GM12878 (cell line): ENCODE data around the gene HSD17B14. TPM values are rescaled to one million over a fixed set of nuclear protein-coding genes. Genes with fewer than 3 reads are reported as not detected.

Experiments used
- ATF7 ChIP-seq: fragments of 450-650 bp; IDR thresholded peaks from 2 replicates; pipeline ENCODE4 v1.6.1; 2016; ENCODE audit warnings: low read depth, mild to moderate bottlenecking
- BHLHE40 ChIP-seq, 2 experiments: fragments of 450-650 bp in 1 of 2; IDR thresholded peaks; 2 replicates each; pipeline ENCODE4 v1.6.1; 2011 to 2017; ENCODE audit warnings: low read depth in 2 of 2, borderline replicate concordance in 1 of 2, improper control_type of control experiment in 1 of 2, low read length in 1 of 2, mild to moderate bottlenecking in 1 of 2
- FOXK2 ChIP-seq: fragments of 450-650 bp; IDR thresholded peaks from 2 replicates; pipeline ENCODE4 v1.6.1; 2017; ENCODE audit warnings: mild to moderate bottlenecking, moderate library complexity
- HCFC1 ChIP-seq: fragments of 150-350 bp; IDR thresholded peaks from 2 replicates; pipeline ENCODE4 v1.6.1; 2014; ENCODE audit warnings: low read length
- MEF2A ChIP-seq: IDR thresholded peaks from 2 replicates; pipeline ENCODE4 v1.6.1; 2011; ENCODE audit warnings: low read depth, mild to moderate bottlenecking, low read length, moderate library complexity; ENCODE audit not compliant: insufficient read depth
- MEF2B ChIP-seq: fragments of 450-650 bp; IDR thresholded peaks from 2 replicates; pipeline ENCODE4 v1.6.1; 2018; ENCODE audit warnings: mild to moderate bottlenecking, moderate library complexity; ENCODE audit not compliant: partially characterized antibody, poor library complexity, severe bottlenecking
- PAX8 ChIP-seq: fragments of 450-650 bp; IDR thresholded peaks from 2 replicates; pipeline ENCODE4 v1.6.1; 2017; ENCODE audit warnings: mild to moderate bottlenecking, moderate library complexity
- POLR2A ChIP-seq: IDR thresholded peaks from 2 replicates; pipeline ENCODE4 v1.6.1; 2011; ENCODE audit warnings: low read depth, mild to moderate bottlenecking, low read length
- RAD21 ChIP-seq: IDR thresholded peaks from 2 replicates; pipeline ENCODE4 v1.6.1; 2011; ENCODE audit warnings: mild to moderate bottlenecking, low read depth, low read length, moderate library complexity; ENCODE audit not compliant: insufficient read depth
- RELA ChIP-seq: fragments of 450-650 bp; IDR thresholded peaks from 2 replicates; pipeline ENCODE4 v1.8.0; 2014; ENCODE audit warnings: borderline replicate concordance; ENCODE audit not compliant: partially characterized antibody
- RFX5 ChIP-seq: IDR thresholded peaks from 2 replicates; pipeline ENCODE4 v1.6.1; 2011; ENCODE audit warnings: low read depth, low read length, improper control_type of control experiment
- SIX5 ChIP-seq: IDR thresholded peaks from 2 replicates; pipeline ENCODE4 v1.6.1; 2011; ENCODE audit warnings: mild to moderate bottlenecking, low read depth, low read length, moderate library complexity; ENCODE audit not compliant: severe bottlenecking
- SUPT20H ChIP-seq: IDR thresholded peaks from 2 replicates; pipeline ENCODE4 v1.6.1; 2011; ENCODE audit warnings: low read depth, mild to moderate bottlenecking, low read length, moderate library complexity, borderline replicate concordance; ENCODE audit not compliant: control insufficient read depth
- ZNF24 ChIP-seq: fragments of 450-650 bp; IDR thresholded peaks from 2 replicates; pipeline ENCODE4 v1.6.1; 2017; ENCODE audit warnings: antibody characterized with exemption, mild to moderate bottlenecking
- ZNF384 ChIP-seq: IDR thresholded peaks from 2 replicates; pipeline ENCODE4 v1.6.1; 2012; ENCODE audit warnings: low read depth, mild to moderate bottlenecking, low read length, improper control_type of control experiment, borderline replicate concordance
- ZNF687 ChIP-seq: fragments of 450-650 bp; IDR thresholded peaks from 2 replicates; pipeline ENCODE4 v1.6.1; 2017; ENCODE audit warnings: mild to moderate bottlenecking, moderate library complexity
- polyA plus RNA-seq, 11 experiments: library from polyadenylated mRNA; depleted of rRNA in 4 of 11; unstranded in 6 of 11; stranded (reverse) in 5 of 11; fragments of >200 nt; fragmentation: Nextera tagmentation in 4 of 11; fragmentation: Illumina TruSeq in 1 of 11; extraction: Ambion mirVana in 4 of 11; extraction: Trizol in 1 of 11; gene quantifications; 1 replicate in 1 of 11; 2 replicates in 10 of 11; pipeline versions ENCODE4 v1.2.1 to v1.2.3, GENCODE V29; 2011 to 2016; ENCODE audit warnings: inconsistent platforms in 2 of 11, missing spikeins in 2 of 11, low read depth in 1 of 11
- total RNA-seq, 4 experiments: library from RNA; depleted of rRNA in 3 of 4; stranded (reverse); fragments of >200 nt in 3 of 4; fragmentation: Illumina TruSeq in 1 of 4; extraction: Trizol in 1 of 4; gene quantifications; 2 replicates each; pipeline versions ENCODE4 v1.2.1 to v1.2.3, GENCODE V29; 2013 to 2021
- TF ChIP-seq, protein P1 (sequence below): fragments of 450-650 bp; IDR thresholded peaks from 2 replicates; pipeline ENCODE4 v1.6.1; 2017; ENCODE audit warnings: mild to moderate bottlenecking, moderate library complexity
- TF ChIP-seq, protein P2 (sequence below), 3 experiments: IDR thresholded peaks in 2 of 3; conservative IDR thresholded peaks in 1 of 3; 2 replicates each; pipeline ENCODE4 v1.5.1; 2011; ENCODE audit warnings: low read depth in 3 of 3, low read length in 3 of 3, mild to moderate bottlenecking in 3 of 3, control low read depth in 2 of 3, moderate library complexity in 2 of 3, inconsistent platforms in 1 of 3, mixed read lengths in 1 of 3; ENCODE audit not compliant: control insufficient read depth in 2 of 3, insufficient read depth in 1 of 3; ENCODE audit errors: extremely low read depth in 1 of 3
- TF ChIP-seq, protein P3 (sequence below): IDR thresholded peaks from 2 replicates; pipeline ENCODE4 v1.6.1; 2012; ENCODE audit warnings: low read depth, low read length, improper control_type of control experiment

Gene HSD17B14
- total and polyA plus RNA-seq, 10 of the 15 experiments (the other 5 are each of a cell fraction or from before 2014, with no cell fraction given): 0.21 to 4.1 (median 0.61) TPM

DNA sequence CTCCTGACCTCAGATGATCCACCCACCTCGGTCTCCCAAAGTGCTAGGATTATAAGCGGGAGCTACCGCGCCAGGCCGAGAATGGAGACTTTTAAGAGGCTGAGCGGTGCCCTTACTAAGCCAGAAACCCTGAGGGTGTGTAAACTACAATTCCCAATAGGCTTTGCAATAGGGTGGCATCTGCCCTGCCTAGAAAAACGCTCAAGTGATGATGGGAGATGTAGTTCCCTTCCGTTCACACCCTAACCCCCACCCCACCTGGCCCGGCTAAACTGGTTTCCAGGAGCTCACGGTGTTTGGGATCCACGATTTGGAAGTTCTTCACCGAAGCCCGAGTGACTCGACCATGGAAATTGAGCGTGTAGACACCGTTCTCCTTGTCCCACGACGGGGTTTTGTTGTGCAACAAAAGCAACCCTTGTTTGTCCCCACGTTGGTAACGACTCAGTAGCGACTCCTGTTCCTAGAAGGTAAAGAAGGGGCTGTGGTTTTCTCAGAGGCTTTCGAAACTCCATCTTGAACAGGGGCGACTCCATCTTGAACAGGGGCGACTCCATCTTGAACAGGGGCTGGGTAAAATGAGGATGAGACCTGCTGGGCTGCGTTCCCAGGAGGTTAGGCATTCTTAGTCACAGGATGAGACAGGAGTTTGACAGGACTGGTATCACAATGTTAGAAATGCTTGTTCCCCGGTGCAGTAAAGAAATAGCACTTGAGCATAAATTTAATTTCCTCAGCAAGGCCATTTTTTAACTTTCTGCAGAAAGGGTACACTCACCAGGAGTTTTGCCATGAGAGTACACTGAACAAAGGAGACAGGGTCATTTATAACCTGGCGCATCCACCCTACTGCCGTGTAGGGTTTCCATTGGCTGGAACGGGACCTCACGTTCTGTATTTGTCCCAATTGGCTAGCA, 45.7 kb upstream of the HSD17B14 start (continued):
- TF ChIP-seq BHLHE40 (IDR thresholded peaks at IDR 0.05; ENCODE audit: borderline replicate concordance in 1 of 2, low read depth in 2 of 2, low read length in 1 of 2): no peak
- TF ChIP-seq PAX8: no peak
- no peak for TF ChIP-seq RFX5
- TF ChIP-seq RAD21: no peak
- TF ChIP-seq ZNF24: no peak
- TF ChIP-seq MEF2B: no peak
- no peak for TF ChIP-seq ZNF384
- TF ChIP-seq SUPT20H: no peak
- TF ChIP-seq POLR2A: peak; percentile 44
- peak; percentile 89 for TF ChIP-seq SIX5
- no peak for TF ChIP-seq ATF7
- TF ChIP-seq HCFC1: peak; percentile 88
- no peak for TF ChIP-seq MEF2A
- TF ChIP-seq FOXK2: no peak
- no peak for TF ChIP-seq RELA
- TF ChIP-seq, protein P1, sequence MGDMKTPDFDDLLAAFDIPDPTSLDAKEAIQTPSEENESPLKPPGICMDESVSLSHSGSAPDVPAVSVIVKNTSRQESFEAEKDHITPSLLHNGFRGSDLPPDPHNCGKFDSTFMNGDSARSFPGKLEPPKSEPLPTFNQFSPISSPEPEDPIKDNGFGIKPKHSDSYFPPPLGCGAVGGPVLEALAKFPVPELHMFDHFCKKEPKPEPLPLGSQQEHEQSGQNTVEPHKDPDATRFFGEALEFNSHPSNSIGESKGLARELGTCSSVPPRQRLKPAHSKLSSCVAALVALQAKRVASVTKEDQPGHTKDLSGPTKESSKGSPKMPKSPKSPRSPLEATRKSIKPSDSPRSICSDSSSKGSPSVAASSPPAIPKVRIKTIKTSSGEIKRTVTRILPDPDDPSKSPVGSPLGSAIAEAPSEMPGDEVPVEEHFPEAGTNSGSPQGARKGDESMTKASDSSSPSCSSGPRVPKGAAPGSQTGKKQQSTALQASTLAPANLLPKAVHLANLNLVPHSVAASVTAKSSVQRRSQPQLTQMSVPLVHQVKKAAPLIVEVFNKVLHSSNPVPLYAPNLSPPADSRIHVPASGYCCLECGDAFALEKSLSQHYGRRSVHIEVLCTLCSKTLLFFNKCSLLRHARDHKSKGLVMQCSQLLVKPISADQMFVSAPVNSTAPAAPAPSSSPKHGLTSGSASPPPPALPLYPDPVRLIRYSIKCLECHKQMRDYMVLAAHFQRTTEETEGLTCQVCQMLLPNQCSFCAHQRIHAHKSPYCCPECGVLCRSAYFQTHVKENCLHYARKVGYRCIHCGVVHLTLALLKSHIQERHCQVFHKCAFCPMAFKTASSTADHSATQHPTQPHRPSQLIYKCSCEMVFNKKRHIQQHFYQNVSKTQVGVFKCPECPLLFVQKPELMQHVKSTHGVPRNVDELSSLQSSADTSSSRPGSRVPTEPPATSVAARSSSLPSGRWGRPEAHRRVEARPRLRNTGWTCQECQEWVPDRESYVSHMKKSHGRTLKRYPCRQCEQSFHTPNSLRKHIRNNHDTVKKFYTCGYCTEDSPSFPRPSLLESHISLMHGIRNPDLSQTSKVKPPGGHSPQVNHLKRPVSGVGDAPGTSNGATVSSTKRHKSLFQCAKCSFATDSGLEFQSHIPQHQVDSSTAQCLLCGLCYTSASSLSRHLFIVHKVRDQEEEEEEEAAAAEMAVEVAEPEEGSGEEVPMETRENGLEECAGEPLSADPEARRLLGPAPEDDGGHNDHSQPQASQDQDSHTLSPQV: peak; percentile 39; the same call in 1 of the 2 replicates
- TF ChIP-seq, protein P2, sequence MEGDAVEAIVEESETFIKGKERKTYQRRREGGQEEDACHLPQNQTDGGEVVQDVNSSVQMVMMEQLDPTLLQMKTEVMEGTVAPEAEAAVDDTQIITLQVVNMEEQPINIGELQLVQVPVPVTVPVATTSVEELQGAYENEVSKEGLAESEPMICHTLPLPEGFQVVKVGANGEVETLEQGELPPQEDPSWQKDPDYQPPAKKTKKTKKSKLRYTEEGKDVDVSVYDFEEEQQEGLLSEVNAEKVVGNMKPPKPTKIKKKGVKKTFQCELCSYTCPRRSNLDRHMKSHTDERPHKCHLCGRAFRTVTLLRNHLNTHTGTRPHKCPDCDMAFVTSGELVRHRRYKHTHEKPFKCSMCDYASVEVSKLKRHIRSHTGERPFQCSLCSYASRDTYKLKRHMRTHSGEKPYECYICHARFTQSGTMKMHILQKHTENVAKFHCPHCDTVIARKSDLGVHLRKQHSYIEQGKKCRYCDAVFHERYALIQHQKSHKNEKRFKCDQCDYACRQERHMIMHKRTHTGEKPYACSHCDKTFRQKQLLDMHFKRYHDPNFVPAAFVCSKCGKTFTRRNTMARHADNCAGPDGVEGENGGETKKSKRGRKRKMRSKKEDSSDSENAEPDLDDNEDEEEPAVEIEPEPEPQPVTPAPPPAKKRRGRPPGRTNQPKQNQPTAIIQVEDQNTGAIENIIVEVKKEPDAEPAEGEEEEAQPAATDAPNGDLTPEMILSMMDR (IDR thresholded peaks at IDR 0.05 in 2 of 3, conservative IDR thresholded peaks at IDR 0.05 in 1 of 3; ENCODE audit: control insufficient read depth in 2 of 3, extremely low read depth in 1 of 3, insufficient read depth in 1 of 3, low read depth in 3 of 3, low read length in 3 of 3): no peak
- no peak; the same call in 1 of the 2 replicates for TF ChIP-seq ZNF687
- TF ChIP-seq, protein P3, sequence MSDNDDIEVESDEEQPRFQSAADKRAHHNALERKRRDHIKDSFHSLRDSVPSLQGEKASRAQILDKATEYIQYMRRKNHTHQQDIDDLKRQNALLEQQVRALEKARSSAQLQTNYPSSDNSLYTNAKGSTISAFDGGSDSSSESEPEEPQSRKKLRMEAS: no peak
